ENCODE measurements around the gene PROSER2. TPM values are rescaled to one million over a fixed set of nuclear protein-coding genes. Genes with fewer than 3 reads are reported as not detected.

PROSER2 gene
- total RNA-seq, 1 donor from 2014 or later: 8.6 TPM

DNA sequence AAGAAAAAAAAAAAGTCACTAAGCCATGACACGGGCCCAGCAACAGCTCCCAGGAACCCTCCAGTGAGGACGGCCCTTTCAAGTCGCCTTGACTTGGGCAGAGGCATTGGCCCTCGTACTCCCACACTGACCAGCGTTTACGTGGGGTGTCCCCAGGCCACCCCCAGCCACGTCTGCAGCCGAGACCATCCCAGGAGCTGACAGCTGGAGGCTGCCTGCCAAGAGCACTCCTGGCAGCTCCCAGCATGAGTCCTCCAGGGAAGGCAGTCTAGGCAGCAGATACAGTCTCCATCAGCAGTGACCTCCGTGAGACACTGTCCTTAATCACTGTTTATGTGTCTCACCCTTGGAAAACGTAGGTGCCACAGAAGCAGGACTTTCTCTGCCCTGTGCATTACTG is 86.5 kb downstream of the PROSER2 start:
- no peak for DNase-seq

DNA sequence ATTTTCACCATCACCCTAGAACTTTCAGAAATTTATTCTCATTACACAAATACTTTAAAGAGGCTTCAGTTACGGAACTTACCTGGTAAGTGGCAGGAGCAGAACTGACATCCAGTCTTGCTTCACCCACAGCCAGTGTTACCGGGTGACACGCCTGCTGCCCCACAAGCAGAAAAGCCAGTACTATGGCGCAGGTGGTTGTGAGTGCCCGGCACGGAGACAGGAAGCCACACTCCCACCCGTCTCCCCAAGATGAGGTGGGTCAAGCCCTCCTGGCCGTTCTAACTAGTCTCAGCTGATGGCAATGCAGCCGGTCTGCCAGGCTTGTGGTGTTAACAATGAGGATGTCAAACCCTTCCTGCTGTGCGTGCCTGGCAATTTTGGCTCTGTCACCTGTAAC is 86.9 kb downstream of the PROSER2 start:
- no peak for DNase-seq

DNA sequence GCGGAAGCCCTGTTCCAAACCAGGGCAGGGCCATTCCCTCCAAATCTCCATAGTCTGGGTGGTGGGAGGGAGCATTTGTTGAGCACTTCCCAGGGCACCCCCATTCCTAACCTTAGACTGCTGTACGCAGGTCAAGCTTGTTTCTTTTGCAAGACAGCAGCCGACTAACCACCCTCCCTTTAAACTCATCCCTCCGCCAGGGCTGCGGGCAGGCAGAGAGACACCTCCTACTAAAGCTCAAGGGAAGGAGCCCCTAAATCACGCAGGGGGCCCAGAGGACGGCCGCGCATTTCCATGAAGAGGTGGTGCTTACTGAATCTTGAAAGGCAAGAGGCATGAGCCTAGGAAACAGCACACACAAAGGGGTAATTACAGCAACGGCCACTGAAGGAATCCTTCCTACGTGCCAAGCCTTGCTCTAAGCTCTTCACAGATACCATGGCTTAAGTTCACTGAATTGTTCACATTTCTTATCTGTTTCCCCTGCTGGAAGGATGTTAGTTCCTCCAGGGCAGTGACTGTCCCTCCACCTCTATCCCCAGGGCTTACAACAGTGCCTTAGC is 90.0 kb downstream of the PROSER2 start:
- peak; percentile 21 for DNase-seq

DNA sequence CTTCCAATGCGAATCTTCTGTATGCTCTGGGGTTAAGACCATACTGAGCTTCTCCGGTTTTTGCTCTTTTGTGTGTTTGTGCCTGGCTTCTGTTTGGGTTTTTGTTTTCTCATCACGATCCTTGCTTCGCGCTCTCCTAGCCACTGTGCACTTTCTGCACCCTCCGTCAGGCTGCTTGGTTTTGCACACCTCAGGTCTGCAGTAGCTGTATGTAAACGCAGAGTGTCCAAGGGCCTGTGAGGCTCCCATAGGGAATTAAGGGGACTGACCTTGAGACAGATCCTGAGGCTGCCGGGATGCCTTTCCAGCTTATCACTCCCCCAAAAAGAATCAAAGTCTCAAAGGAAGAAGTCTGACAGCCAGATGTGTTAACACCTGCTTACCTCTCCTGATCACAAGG is 95.2 kb downstream of the PROSER2 start:
- DNase-seq: no peak

DNA sequence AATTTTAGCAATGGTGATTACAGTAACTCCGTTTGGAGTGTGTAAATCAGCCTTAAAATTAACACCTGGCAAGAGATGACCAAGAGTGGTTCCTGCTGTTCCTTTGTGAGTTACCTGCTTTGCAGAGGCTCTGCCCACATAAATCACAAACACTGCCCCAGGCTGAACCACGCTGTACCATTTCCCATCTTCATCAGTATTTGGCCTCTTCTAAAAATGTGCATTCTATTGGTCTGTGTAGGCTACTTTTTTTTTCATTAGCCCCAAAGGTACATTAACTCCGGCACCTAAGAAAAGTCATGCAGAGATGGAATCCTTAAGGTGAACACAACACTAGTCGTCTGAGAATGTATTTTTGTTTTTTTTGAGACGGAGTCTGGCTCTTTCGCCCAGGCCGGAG is 96.1 kb downstream of the PROSER2 start:
- no peak for DNase-seq

Other genes with a start within 250 kb of the PROSER2 start
- gene USP6NL, start 211.7 kb upstream of the PROSER2 start, total RNA-seq: 15.4 TPM
- gene ECHDC3, start 81.0 kb upstream of the PROSER2 start, total RNA-seq: 28.4 TPM
- gene UPF2, start 219.5 kb downstream of the PROSER2 start, total RNA-seq: 31.3 TPM
- 43.9 TPM for gene DHTKD1, start 245.6 kb downstream of the PROSER2 start, total RNA-seq

Data from tongue (tissue), 2 donors.